ENCODE measurements around the gene NR2F2. TPM values are rescaled to one million over a fixed set of nuclear protein-coding genes. Genes with fewer than 3 reads are reported as not detected.

The NR2F2 gene
- total and polyA plus RNA-seq, 2 experiments from 2014 or later, result 0.63 to 1.2 TPM

DNA sequence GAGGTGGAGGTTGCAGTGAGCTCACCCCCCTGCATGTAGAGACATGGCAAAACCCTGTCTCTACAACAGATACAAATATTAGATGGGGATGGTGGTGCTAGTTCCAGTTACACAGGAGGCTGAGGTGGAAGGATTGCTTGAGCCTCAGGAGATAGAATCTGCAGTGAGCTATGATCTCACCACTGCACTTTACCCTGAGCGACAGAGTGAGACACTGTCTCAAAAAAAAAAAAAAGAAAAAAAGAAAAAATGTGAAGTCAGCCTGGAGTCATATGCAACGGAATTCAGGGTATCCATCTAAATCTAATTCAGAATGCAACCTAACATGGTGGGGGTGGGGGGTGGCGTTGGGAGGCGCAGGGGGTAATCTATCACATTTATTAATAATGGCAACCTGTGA lies 37.1 kb upstream of the NR2F2 start:
- TF ChIP-seq, protein P1, sequence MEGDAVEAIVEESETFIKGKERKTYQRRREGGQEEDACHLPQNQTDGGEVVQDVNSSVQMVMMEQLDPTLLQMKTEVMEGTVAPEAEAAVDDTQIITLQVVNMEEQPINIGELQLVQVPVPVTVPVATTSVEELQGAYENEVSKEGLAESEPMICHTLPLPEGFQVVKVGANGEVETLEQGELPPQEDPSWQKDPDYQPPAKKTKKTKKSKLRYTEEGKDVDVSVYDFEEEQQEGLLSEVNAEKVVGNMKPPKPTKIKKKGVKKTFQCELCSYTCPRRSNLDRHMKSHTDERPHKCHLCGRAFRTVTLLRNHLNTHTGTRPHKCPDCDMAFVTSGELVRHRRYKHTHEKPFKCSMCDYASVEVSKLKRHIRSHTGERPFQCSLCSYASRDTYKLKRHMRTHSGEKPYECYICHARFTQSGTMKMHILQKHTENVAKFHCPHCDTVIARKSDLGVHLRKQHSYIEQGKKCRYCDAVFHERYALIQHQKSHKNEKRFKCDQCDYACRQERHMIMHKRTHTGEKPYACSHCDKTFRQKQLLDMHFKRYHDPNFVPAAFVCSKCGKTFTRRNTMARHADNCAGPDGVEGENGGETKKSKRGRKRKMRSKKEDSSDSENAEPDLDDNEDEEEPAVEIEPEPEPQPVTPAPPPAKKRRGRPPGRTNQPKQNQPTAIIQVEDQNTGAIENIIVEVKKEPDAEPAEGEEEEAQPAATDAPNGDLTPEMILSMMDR (IDR thresholded peaks at IDR 0.05; ENCODE audit: low read depth, low read length), result no peak
- Histone ChIP-seq H3K4me3 (no peak overlapping the region), H3K9me3 (ENCODE audit: low read depth) (no peaks in the 10 kb centered on the region), H3K4me1 (ENCODE audit: low read depth) (no peaks in the 10 kb centered on the region), H3K27me3 (no peaks in the 10 kb centered on the region), H3K36me3 (no peaks in the 10 kb centered on the region), H3K27ac (no peak overlapping the region)
- DNase-seq (ENCODE audit: low read depth in 1 of 2, low spot score in 1 of 2), result no peak

- H3K9me3 ChIP-seq (ENCODE audit: low read depth), result no peaks in the 10 kb centered on the region
- no peaks in the 10 kb centered on the region for H3K36me3 ChIP-seq
- H3K27me3 ChIP-seq, result no peaks in the 10 kb centered on the region
- TF ChIP-seq, protein P1 (IDR thresholded peaks at IDR 0.05; ENCODE audit: low read depth, low read length), result no peak
- DNase-seq (ENCODE audit: low read depth in 1 of 2, low spot score in 1 of 2), result no peak
- no peak overlapping the region for H3K27ac ChIP-seq
- H3K4me3 ChIP-seq, result no peak overlapping the region
- no peaks in the 10 kb centered on the region for H3K4me1 ChIP-seq (ENCODE audit: low read depth)
These were observed 35.7 kb upstream of the NR2F2 start for GRCh38 chr15:96294766-96295165.

DNA sequence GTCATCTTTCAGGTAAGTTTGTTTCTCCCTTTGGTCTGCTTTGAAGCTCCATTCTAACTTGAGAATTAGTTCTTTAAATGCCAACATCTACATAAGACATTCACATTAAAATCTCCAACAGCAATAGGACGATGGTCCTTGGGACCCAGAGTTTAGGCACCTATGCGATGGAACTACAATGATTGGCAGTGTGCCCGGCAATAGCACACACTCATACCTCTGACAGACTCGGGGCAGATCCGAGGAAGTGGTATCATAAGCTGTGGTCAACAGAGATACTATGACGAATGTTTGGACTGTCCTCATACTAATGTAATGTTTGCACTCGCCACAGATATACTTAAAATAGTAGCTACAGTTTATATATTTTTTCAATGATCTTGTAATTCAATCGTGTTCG lies 34.2 kb upstream of the NR2F2 start:
- Histone ChIP-seq H3K27ac (no peak overlapping the region), H3K36me3 (no peaks in the 10 kb centered on the region), H3K27me3 (no peaks in the 10 kb centered on the region), H3K4me1 (ENCODE audit: low read depth) (no peaks in the 10 kb centered on the region), H3K9me3 (ENCODE audit: low read depth) (no peaks in the 10 kb centered on the region), H3K4me3 (no peak overlapping the region)
- peak in 1 of 2 donors; percentile 53 for DNase-seq (ENCODE audit: low read depth in 1 of 2, low spot score in 1 of 2)
- TF ChIP-seq, protein P1 (IDR thresholded peaks at IDR 0.05; ENCODE audit: low read depth, low read length), result no peak

DNA sequence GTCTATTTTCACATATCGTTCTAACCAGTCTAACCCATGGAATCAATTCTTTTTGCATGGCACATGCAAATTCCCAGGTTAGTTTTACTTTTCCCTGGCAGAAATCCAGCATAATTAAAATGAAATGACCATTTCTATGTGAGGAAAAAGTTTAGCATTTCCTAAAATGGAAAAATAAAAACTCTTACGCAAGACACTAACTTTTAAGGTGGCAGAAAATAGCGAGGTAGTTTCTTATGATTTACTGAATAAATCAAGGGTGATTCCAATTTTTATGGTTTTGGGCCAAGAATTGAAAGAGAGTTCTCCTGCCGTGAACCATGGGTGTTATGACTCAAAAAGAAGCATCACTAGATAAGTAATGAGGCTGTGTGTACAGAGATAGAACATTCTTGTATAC lies 32.7 kb upstream of the NR2F2 start:
- Histone ChIP-seq H3K4me1 (ENCODE audit: low read depth) (no peaks in the 10 kb centered on the region), H3K27ac (no peak overlapping the region), H3K9me3 (ENCODE audit: low read depth) (no peaks in the 10 kb centered on the region), H3K36me3 (no peaks in the 10 kb centered on the region), H3K27me3 (no peaks in the 10 kb centered on the region), H3K4me3 (no peak overlapping the region)
- DNase-seq (ENCODE audit: low read depth in 1 of 2, low spot score in 1 of 2), result no peak
- TF ChIP-seq, protein P1 (IDR thresholded peaks at IDR 0.05; ENCODE audit: low read depth, low read length), result no peak

GRCh38 chr15:96298217-96298616 lies 32.3 kb upstream of the NR2F2 start:
- Histone ChIP-seq H3K4me1 (ENCODE audit: low read depth) (no peaks in the 10 kb centered on the region), H3K27me3 (no peaks in the 10 kb centered on the region), H3K27ac (no peak overlapping the region), H3K4me3 (no peak overlapping the region), H3K36me3 (no peaks in the 10 kb centered on the region), H3K9me3 (ENCODE audit: low read depth) (no peaks in the 10 kb centered on the region)
- TF ChIP-seq, protein P1 (IDR thresholded peaks at IDR 0.05; ENCODE audit: low read depth, low read length), result no peak
- DNase-seq (ENCODE audit: low read depth in 1 of 2, low spot score in 1 of 2), result no peak

GRCh38 chr15:96300836-96301235 lies 29.7 kb upstream of the NR2F2 start:
- Histone ChIP-seq H3K27me3 (no peaks in the 10 kb centered on the region), H3K27ac (no peak overlapping the region), H3K4me3 (no peak overlapping the region), H3K4me1 (ENCODE audit: low read depth) (no peaks in the 10 kb centered on the region), H3K36me3 (no peaks in the 10 kb centered on the region), H3K9me3 (ENCODE audit: low read depth) (no peaks in the 10 kb centered on the region)
- TF ChIP-seq, protein P1 (IDR thresholded peaks at IDR 0.05; ENCODE audit: low read depth, low read length), result no peak
- DNase-seq (ENCODE audit: low read depth in 1 of 2, low spot score in 1 of 2), result no peak
